LoVo (cell line): ENCODE results near the gene DRICH1.
"Not testable (repeated sequence)": the region's sequence is repeated elsewhere in the genome, so short reads cannot be mapped to it uniquely, and the experiment has no call there.

Experiments used
- DNase-seq: peaks from one replicate; pipeline ENCODE4 v3.0.0-alpha.2; 2016; ENCODE audit warnings: low spot score

DRICH1 gene

GRCh38 chr22:23632178-23632577 lies at the start of gene DRICH1:
Gene DRICH1, minus strand, starts transcription at chr22:23632321. Its CDS starts 298 bp downstream, at chr22:23632023.
- DNase-seq = no peak

- no peak for DNase-seq
Observed at GRCh38 chr22:23681026-23681809, 49.1 kb upstream of the DRICH1 start.

GRCh38 chr22:23678133-23678532 lies 46.0 kb upstream of the DRICH1 start:
- no peak for DNase-seq

- DNase-seq = no peak
Observed at GRCh38 chr22:23677701-23677995, 45.5 kb upstream of the DRICH1 start.

GRCh38 chr22:23676841-23677700 lies 45.0 kb upstream of the DRICH1 start:
- DNase-seq = not testable (repeated sequence)

- DNase-seq = no peak
Observed at GRCh38 chr22:23675502-23676415, 43.6 kb upstream of the DRICH1 start.

GRCh38 chr22:23674886-23675501 lies 42.9 kb upstream of the DRICH1 start:
- DNase-seq = not testable (repeated sequence)

GRCh38 chr22:23673826-23674690 lies 41.9 kb upstream of the DRICH1 start:
- DNase-seq = no peak

GRCh38 chr22:23673050-23673620 lies 41.0 kb upstream of the DRICH1 start:
- no peak for DNase-seq

GRCh38 chr22:23672307-23673049 lies 40.4 kb upstream of the DRICH1 start:
- DNase-seq = not testable (repeated sequence)

- not testable (repeated sequence) for DNase-seq
Observed at GRCh38 chr22:23671387-23671786, 39.3 kb upstream of the DRICH1 start.

GRCh38 chr22:23670378-23671295 lies 38.5 kb upstream of the DRICH1 start:
- DNase-seq = no peak

GRCh38 chr22:23660381-23660780 lies 28.3 kb upstream of the DRICH1 start:
- DNase-seq = not testable (repeated sequence)

GRCh38 chr22:23657727-23658126 lies 25.6 kb upstream of the DRICH1 start:
- DNase-seq = no peak

GRCh38 chr22:23655891-23656475 lies 23.9 kb upstream of the DRICH1 start:
- no peak for DNase-seq

GRCh38 chr22:23652711-23653110 lies 20.6 kb upstream of the DRICH1 start:
- no peak for DNase-seq

GRCh38 chr22:23652286-23652685 lies 20.2 kb upstream of the DRICH1 start:
- no peak for DNase-seq

GRCh38 chr22:23651676-23652075 lies 19.6 kb upstream of the DRICH1 start:
- DNase-seq = no peak
